ENCODE results near the gene SEC14L5. TPM values are rescaled to one million over a fixed set of nuclear protein-coding genes. Genes with fewer than 3 reads are reported as not detected.

Gene SEC14L5
- total RNA-seq, 1 experiment from 2014 or later = 0.27 TPM

DNA sequence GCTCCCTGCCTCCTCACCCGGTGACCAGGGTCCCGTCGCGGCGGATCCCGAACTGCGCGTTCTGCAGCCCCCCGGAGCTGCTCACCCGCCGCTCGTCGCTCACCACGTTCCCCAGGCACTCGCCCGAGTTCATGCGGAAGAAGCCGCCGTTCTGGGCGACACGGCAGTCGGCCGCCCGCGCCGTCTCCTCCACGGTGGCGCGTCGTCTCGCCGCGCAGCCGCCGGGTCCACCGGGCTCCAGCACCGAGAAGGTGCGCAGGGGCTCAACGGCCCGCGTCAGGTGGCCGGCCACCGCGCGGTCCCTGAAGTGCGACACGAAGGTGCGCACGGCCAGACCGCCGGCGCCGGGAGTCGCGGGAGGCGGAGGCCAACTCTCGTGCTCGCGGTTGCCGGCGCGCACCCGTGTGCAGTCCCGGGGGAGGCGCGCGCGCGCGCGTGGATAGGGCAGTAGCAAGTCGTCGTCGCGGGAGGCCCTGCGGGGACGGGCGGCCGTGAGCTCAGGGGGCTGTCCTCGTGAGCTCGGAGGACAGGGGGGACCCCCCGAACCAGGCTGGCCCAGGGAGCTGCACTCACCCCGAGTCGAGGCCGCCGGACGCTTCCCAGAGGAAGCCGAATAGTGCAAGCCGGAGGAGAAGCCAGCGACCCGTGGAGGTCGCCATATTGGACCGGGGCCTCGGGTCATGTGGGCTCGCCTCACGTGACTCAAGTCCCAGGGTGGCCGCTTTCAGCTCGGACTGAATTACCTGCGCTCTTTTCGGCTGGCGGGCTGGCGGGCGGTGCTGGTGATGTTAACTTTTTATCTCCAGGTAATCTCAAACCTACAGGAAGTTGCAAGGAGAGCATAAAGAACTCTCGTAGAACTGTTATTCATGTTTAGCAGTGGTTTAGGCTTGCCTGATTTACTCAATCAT is 75.4 kb downstream of the SEC14L5 start, which contains the start of gene NAGPA (continued):
- TF ChIP-seq, protein P1, sequence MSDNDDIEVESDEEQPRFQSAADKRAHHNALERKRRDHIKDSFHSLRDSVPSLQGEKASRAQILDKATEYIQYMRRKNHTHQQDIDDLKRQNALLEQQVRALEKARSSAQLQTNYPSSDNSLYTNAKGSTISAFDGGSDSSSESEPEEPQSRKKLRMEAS (IDR thresholded peaks at IDR 0.05) = peak; percentile 82
- no peak; the same call in 1 of the 2 replicates for TF ChIP-seq JUND (IDR thresholded peaks at IDR 0.05)
- TF ChIP-seq ELF1 (IDR thresholded peaks at IDR 0.05; ENCODE audit: borderline replicate concordance, low read depth) = no peak
- peak; percentile 81; the same call in 1 of the 2 replicates for TF ChIP-seq ZFX (IDR thresholded peaks at IDR 0.05)
- TF ChIP-seq FOSL1 (IDR thresholded peaks at IDR 0.05; ENCODE audit: low read depth) = no peak

DNA sequence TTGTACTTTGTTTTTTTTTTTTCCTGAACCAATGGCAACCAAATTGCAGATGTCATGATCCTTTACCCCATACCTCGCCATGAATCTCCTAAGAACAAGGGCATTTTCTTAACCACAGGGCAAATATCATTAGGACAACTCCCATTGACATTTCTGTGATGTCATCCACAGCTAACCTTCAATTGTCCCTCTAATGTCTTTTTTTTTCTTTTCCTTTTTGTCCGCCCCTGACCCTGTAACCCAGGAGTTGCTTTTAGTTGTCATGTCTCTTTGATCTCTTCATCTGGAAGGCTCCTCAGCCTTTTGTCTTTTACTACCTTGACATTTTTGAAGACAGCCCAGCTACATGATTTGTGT is 76.0 kb downstream of the SEC14L5 start:
- Histone ChIP-seq H3K9me3 (ENCODE audit: control insufficient read depth in 1 of 2, insufficient read depth in 1 of 2, low read depth in 1 of 2, low read length in 2 of 2) (no peaks in the 10 kb centered on the region), H3K4me2 (ENCODE audit: low read length) (peak overlapping the region; percentile 97), H3K4me3 (replicated peaks in 1 of 2; ENCODE audit: low read depth in 1 of 2, low read length in 2 of 2) (peak overlapping the region; percentile 74 to 94), H3K9ac (ENCODE audit: low read length) (peak overlapping the region; percentile 81), H3K27me3 (ENCODE audit: insufficient read depth, low read length) (no peaks in the 10 kb centered on the region), H3K27ac (ENCODE audit: low read depth, low read length) (peak overlapping the region; percentile 70), H2AFZ (ENCODE audit: low read depth, low read length, poor library complexity, severe bottlenecking) (peak overlapping the region; percentile 90), H3K4me1 (ENCODE audit: control insufficient read depth in 1 of 2, insufficient read depth in 2 of 2, low read length in 2 of 2) (peaks cover 10 to 27% of the 10 kb centered on the region in 2 experiments; a peak in 3 of 4 replicates), H3K9me2 (ENCODE audit: insufficient read depth) (no peaks in the 10 kb centered on the region), H3K79me2 (ENCODE audit: insufficient read depth, low read length) (0 out of 2 replicates have a peak, but pooled peaks cover 6% of the 10 kb centered on the region), H3K36me3 (ENCODE audit: control insufficient read depth in 1 of 2, insufficient read depth in 2 of 2, low read length in 2 of 2) (no peaks in the 10 kb centered on the region), H4K20me1 (ENCODE audit: insufficient read depth) (no peaks in the 10 kb centered on the region)
- CTCF ChIA-PET = no interaction called here
- RAD21 ChIA-PET (ENCODE audit: low non-redundant PET in 1 of 2, low total read pairs in 2 of 2, uncharacterized antibody in 2 of 2, unreplicated experiment in 2 of 2) = no interaction called here
- no peak for TF ChIP-seq CBX3 (IDR thresholded peaks at IDR 0.05; ENCODE audit: low read depth)
- TF ChIP-seq EGR1 (IDR thresholded peaks at IDR 0.05; ENCODE audit: low read depth) = no peak
- no peak for TF ChIP-seq ZNF274 (IDR thresholded peaks at IDR 0.05; ENCODE audit: low read depth, low read length)
- no peak for TF ChIP-seq CEBPB (IDR thresholded peaks at IDR 0.05; ENCODE audit: low read depth)
- no peak for TF ChIP-seq ZFX (IDR thresholded peaks at IDR 0.05)
- no peak for TF ChIP-seq SIN3A (IDR thresholded peaks at IDR 0.05; ENCODE audit: low read depth)
- TF ChIP-seq, protein P2, sequence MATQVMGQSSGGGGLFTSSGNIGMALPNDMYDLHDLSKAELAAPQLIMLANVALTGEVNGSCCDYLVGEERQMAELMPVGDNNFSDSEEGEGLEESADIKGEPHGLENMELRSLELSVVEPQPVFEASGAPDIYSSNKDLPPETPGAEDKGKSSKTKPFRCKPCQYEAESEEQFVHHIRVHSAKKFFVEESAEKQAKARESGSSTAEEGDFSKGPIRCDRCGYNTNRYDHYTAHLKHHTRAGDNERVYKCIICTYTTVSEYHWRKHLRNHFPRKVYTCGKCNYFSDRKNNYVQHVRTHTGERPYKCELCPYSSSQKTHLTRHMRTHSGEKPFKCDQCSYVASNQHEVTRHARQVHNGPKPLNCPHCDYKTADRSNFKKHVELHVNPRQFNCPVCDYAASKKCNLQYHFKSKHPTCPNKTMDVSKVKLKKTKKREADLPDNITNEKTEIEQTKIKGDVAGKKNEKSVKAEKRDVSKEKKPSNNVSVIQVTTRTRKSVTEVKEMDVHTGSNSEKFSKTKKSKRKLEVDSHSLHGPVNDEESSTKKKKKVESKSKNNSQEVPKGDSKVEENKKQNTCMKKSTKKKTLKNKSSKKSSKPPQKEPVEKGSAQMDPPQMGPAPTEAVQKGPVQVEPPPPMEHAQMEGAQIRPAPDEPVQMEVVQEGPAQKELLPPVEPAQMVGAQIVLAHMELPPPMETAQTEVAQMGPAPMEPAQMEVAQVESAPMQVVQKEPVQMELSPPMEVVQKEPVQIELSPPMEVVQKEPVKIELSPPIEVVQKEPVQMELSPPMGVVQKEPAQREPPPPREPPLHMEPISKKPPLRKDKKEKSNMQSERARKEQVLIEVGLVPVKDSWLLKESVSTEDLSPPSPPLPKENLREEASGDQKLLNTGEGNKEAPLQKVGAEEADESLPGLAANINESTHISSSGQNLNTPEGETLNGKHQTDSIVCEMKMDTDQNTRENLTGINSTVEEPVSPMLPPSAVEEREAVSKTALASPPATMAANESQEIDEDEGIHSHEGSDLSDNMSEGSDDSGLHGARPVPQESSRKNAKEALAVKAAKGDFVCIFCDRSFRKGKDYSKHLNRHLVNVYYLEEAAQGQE (IDR thresholded peaks at IDR 0.05; ENCODE audit: low read depth) = no peak
- TF ChIP-seq POLR2AphosphoS5 (IDR thresholded peaks at IDR 0.05; ENCODE audit: low read depth, low read length) = no peak
- no peak for TF ChIP-seq ELF1 (IDR thresholded peaks at IDR 0.05; ENCODE audit: borderline replicate concordance, low read depth)
- no peak for TF ChIP-seq RAD21 (IDR thresholded peaks at IDR 0.05; ENCODE audit: low read depth)
- TF ChIP-seq, protein P3, sequence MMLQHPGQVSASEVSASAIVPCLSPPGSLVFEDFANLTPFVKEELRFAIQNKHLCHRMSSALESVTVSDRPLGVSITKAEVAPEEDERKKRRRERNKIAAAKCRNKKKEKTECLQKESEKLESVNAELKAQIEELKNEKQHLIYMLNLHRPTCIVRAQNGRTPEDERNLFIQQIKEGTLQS (IDR thresholded peaks at IDR 0.05) = no peak
- no peak for TF ChIP-seq FOSL1 (IDR thresholded peaks at IDR 0.05; ENCODE audit: low read depth)
- no peak for TF ChIP-seq EZH2 (IDR thresholded peaks at IDR 0.05)
- TF ChIP-seq, protein P1 (IDR thresholded peaks at IDR 0.05) = no peak
- TF ChIP-seq YY1 (IDR thresholded peaks at IDR 0.05; ENCODE audit: extremely low read depth, insufficient replicate concordance, low read depth, low read length) = no peak
- intact Hi-C loops (cut with micrococcal nuclease) = no loop called here
- TSS peak; percentile 91 for BruUV-seq (replicated peaks)
- ATAC-seq (no peak), DNase-seq (ENCODE audit: low read depth, low spot score) (no peak)
- POLR2A ChIA-PET = interaction anchor here (0.9 kb wide), 1 partner anchor 27 kb away, joined by 4 read pairs; no protein-coding TSS in a partner anchor
